ENCODE data around the gene CTDNEP1.

DNA sequence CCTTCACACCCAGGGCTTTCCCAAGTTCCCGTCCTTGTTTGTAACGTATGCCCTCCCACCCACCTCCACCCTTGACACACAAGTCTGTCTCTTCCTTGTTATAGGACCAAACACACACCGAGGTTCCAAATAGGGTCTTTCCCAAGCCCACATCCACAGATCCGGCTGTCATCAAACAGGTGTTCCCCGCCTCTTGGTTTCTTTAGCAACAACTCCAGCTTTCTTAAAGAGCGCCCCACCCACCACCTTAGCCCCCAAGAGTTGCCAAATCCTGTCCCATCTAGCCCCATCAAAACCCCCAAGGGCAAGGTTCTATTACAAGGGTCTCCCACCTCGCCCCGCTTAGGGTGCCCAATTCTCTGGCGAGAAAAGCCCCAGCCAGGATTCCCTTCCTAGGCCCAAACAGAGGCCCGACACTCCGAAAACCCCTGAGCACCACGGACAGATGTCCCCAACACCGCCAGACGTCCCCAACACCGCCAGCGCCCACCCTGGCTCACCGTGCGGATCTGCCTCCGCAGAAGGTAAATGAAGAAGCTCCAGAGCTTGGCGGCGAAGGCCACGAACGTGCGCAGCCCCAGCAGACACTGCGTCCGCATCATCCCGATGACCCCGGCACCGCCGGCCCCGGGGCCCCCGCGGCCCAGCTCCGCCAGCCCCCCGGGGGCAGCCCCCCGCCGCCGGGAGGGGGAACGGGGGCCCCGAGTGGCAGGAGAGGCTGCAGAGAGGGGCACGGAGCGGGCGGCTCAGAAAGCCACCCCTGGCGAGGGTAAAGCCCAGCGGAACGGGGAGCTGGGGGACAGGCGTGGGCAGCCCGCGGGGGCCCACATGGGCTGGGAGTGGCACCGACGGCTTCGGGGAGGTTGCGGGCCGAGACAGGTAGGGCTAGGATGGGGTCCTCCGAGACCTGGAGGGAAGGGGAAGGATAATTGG is 573 bp downstream of the CTDNEP1 start:
- TF ChIP-seq CTCF (IDR thresholded peaks at IDR 0.05) = no peak
- no peak for TF ChIP-seq POLR2A (IDR thresholded peaks at IDR 0.05)
